Upper lobe of left lung (tissue), 4 donors: ENCODE results near the gene DDN.

ENCODE experiments used
- EP300 ChIP-seq, 4 donors: sonication (generic); formaldehyde crosslinking; IDR thresholded peaks; one replicate each; pipeline ENCODE4 v1.5.1; 2017; ENCODE audit warnings: antibody characterized with exemption in 4 of 4, control low read depth in 2 of 4
- POLR2A ChIP-seq, 4 donors: fragments of 450-650 bp; IDR thresholded peaks; one replicate each; pipeline ENCODE4 v1.5.1; 2016 to 2017; ENCODE audit warnings: antibody characterized with exemption in 4 of 4, mild to moderate bottlenecking in 2 of 4
- POLR2AphosphoS5 ChIP-seq, 2 donors: sonication (generic); formaldehyde crosslinking; IDR thresholded peaks; one replicate each; pipeline ENCODE4 v1.5.1; 2017; ENCODE audit warnings: antibody characterized with exemption in 2 of 2
- TF ChIP-seq, protein P1 (sequence below), 6 experiments: fragments of 450-650 bp in 4 of 6; fragments of 200-600 bp in 2 of 6; sonication (generic) in 2 of 6; IDR thresholded peaks; one replicate each; pipeline ENCODE4 v1.5.1; 2016 to 2019; ENCODE audit warnings: antibody characterized with exemption in 6 of 6

DNA sequence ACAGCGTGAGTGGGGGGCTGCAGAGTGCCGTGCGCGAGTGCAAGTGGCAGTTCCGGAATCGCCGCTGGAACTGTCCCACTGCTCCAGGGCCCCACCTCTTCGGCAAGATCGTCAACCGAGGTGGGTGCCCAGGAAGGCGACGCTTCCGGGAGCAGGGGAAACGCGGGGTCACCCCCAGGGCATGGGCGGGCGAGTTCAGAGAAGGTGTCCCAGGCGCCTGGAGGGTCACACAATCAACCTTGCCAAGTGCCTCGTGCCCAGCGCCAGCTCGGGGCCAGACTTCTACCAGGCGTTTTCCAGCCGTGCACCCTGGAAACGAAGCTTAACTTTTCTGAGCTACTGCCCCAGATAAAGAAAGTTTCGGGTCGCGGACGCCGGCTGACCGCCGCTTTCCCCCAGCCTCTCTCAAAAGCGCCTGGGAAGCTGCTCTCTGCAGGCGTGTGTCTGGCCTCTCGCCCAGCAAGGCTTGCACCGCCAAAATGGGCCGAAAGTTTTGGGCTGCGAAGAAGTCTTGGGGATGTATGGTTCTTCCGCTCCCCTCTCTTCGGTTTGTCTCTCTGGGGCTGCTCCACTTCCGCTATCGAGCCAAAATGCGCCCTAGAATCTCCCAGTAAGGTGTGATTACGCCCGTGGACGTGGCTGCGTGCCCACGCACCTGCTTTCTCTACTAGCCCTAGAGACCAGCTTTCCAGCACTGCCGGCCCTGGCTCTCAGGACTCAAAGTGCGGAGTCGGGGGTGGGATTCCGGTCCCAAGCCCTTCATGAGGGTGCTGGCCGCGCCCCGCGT, 19.4 kb downstream of the DDN start:
- TF ChIP-seq, protein P1, sequence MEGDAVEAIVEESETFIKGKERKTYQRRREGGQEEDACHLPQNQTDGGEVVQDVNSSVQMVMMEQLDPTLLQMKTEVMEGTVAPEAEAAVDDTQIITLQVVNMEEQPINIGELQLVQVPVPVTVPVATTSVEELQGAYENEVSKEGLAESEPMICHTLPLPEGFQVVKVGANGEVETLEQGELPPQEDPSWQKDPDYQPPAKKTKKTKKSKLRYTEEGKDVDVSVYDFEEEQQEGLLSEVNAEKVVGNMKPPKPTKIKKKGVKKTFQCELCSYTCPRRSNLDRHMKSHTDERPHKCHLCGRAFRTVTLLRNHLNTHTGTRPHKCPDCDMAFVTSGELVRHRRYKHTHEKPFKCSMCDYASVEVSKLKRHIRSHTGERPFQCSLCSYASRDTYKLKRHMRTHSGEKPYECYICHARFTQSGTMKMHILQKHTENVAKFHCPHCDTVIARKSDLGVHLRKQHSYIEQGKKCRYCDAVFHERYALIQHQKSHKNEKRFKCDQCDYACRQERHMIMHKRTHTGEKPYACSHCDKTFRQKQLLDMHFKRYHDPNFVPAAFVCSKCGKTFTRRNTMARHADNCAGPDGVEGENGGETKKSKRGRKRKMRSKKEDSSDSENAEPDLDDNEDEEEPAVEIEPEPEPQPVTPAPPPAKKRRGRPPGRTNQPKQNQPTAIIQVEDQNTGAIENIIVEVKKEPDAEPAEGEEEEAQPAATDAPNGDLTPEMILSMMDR (IDR thresholded peaks at IDR 0.05) = no peak
- TF ChIP-seq EP300 (IDR thresholded peaks at IDR 0.05) (no peak), POLR2A (IDR thresholded peaks at IDR 0.05) (no peak), POLR2AphosphoS5 (IDR thresholded peaks at IDR 0.05) (no peak)
